GM15510 (cell line): ENCODE results near the gene ALK.

ENCODE experiments used
- POLR2A ChIP-seq: IDR thresholded peaks from 3 replicates; pipeline ENCODE4 v1.6.1; 2011; ENCODE audit warnings: borderline replicate concordance; ENCODE audit not compliant: insufficient read length; ENCODE audit errors: extremely low read depth

ALK gene

DNA sequence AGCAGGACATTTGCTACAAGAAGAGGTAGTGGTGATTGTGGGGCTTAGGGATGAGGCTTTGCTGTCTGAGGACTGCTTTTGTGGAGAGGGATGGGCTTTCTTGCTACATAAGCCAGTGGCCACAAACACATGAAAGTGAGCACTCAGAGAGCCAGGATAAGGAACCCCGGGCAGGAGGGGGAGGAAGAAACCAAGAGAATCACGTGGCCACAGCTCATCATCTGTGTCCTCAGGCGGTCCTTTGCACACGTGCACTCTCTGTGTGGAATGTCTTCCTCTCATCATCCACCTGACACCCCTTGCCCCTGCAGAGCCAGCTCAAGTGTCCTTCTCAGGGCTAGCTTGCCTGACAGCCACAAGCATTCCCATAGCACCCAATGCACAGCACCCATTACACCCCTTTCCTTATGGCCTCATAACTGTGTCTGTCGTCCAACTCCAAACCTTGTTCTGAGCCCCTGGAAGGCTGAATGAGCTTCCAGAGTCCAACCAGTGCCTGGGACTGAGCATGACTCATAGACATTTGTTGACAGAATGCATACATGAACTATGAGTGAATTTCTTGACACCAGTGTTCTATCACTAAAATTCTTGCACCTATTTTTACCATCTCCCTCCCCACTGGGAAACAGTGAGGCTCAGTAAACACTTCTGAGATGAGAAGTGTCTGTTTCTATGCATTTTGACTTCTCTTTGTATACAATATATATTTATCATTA lies 398.3 kb downstream of the ALK start:
- no peak for TF ChIP-seq POLR2A

DNA sequence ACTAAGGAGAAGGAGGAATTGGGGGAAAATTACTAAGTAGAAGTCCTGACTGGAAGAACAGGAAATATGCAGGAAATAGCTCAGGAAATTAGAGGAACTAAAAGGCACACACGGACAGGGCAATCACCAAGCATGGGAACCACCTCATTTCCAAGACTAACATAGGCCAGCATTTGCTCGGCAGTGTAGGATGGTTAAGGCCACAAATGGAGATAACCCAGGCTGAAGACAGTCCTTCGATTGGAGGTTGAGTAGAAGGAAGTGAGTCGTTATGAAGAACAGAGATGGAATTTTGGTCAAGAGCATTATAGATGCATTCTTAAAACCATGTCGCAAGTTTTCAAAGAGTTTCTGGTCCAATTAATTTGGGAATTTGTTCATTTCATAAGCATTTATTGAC lies 401.4 kb downstream of the ALK start:
- TF ChIP-seq POLR2A = no peak

DNA sequence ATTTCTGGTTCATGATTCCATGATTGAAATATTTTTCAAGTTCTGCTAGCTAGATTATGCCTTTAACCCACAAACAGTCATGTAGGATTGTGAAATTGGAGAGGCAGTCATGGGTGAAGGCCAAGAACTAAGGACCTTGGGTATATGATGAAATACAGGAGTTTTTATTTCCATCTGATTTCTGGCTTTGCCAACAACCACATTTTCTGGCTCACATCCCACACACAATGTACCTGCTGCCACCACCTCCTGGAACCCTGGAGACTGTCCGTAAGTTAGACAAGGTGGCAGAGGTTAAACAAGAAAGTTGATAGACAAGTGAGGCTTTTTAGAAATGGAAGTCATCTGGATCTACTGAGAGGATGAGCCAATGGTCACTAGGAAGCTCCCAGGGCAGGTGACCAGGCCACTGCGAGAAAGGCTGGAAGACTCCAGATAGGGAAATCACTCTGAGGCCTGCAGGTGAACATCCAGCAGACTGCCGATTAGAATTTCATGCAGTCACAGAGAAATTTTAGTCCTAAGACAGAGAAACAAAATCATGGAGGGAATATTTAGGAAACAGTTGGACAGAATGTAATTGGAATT lies 402.0 kb downstream of the ALK start:
- TF ChIP-seq POLR2A = no peak

DNA sequence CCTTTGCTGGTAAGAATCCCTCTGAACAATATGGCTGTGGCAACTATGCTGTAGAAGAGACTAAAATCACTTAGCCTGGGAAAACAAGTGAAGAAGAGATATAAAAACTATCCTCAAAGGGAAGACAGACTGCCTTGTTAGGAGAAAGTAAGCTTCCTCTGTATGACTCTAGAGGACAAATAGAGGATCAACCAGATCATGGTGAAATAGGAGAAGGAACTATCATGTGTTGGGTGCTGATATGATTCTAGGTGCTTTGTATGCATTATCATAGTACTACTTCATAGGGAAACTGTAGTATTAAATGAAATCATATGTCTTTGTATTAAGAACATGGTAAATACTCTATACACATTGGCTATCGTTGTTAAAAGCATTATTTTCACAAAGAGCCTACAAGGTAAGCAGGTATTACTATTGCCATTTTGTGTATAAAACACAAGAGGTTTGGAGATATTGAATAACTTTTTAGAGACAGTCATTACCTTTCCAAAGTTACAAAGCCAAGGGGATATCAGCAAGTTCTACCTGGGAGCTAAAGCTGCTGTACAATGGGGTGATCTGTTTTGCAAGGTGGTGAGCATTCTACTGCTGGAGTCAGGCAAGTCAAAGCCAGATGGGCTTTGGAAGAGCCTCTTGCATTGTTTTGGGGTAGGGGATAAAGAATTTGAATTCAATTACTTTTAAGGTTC lies 402.6 kb downstream of the ALK start:
- no peak for TF ChIP-seq POLR2A

GRCh38 chr2:29518010-29518409 lies 403.4 kb downstream of the ALK start:
- no peak for TF ChIP-seq POLR2A

DNA sequence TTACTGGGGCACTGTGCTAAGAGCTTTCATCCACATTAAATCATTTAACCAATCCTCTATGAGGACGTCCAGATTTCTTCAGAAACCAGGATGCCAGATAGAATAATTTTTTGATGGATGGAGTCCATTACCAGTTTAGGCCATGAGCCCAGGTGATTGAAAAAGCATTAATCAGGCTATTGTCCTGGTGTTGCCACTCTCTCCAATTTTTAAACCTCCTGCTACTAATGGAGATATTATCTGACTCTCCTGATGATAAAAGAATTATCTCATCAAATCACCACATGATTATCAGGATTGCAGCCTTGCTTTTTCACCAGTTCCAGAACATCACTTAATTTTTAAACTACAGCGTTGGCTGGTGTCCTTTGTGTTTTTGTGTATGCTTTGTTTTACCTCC lies 404.0 kb downstream of the ALK start:
- TF ChIP-seq POLR2A = no peak

- TF ChIP-seq POLR2A = no peak
Measured at GRCh38 chr2:29516767-29517166, 404.6 kb downstream of the ALK start.

DNA sequence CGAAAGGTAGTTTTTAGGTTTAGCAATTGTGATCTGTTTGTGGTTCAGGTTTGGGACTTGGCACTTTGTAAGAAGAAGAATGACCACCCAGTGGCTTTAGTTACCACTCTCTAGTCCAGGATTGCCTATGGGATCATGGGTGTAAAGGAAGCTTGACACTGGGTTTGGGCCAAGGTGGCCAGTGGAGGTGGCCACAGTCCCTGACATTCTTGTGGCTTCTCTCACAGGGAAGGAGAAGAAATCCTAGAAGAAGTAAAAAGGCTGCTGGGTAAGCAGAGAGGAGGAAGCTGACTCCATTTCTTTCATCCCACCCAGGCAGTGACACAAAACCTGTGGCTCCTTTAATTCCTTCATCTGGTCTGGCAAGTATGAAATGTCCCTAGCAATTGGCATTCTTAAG lies 411.5 kb downstream of the ALK start:
- TF ChIP-seq POLR2A = no peak

DNA sequence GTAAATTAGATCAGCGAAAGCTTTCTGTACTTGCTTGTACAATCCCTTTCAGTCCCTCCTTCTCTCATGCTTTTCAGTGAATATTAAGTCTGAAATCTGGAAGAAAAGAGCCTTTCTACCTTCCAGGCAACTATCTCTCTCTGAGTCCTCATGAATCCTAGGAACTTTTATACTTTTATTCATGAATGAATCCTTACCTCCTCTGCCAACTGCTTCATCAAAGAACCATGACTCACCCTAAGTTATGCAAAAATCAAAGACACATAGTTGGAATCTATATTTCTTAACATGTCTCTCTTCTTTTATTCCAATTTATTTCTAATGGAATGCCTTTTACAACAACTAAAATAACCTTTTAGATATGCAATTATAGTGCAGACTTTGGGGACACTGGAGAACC lies 412.0 kb downstream of the ALK start:
- TF ChIP-seq POLR2A = no peak

GRCh38 chr2:29504746-29505145 lies 416.6 kb downstream of the ALK start:
- no peak for TF ChIP-seq POLR2A

GRCh38 chr2:29502460-29502911 lies 418.9 kb downstream of the ALK start:
- no peak for TF ChIP-seq POLR2A

DNA sequence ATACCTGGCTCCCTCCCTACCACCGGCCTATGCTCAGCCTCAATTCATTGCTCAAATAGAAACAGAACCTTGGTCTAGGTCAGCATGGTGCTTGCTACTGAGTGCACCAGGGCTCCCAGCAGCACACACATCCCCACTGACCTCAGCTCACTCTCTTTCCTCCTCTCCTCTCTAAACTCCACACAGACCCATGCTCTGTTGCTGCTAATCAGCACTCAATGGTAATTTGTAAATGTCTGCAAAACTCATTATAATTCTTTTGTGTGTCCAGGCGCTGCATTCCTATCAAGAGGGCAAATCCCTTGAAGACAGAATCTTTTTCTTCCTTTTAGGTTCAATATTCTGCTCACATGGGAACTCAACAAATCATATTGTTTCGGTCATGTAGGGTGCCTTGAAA lies 424.0 kb downstream of the ALK start:
- TF ChIP-seq POLR2A = no peak

- TF ChIP-seq POLR2A = no peak
Measured at GRCh38 chr2:29496198-29496597, 425.2 kb downstream of the ALK start.

GRCh38 chr2:29495536-29496060 lies 425.8 kb downstream of the ALK start:
- no peak for TF ChIP-seq POLR2A

- no peak for TF ChIP-seq POLR2A
Measured at GRCh38 chr2:29495068-29495467, 426.3 kb downstream of the ALK start.
